ENCODE results near the gene GSTM3.

Gene GSTM3

GRCh38 chr1:109776911-109777310 is 36.1 kb upstream of the GSTM3 start (continued):
- no peak for TF ChIP-seq PRDM4 (tag by site-specific recombination; IDR thresholded peaks at IDR 0.05)
- no peak for TF ChIP-seq GLI2 (tag by site-specific recombination; IDR thresholded peaks at IDR 0.05; ENCODE audit: borderline replicate concordance, low read depth)
- TF ChIP-seq, protein P1, sequence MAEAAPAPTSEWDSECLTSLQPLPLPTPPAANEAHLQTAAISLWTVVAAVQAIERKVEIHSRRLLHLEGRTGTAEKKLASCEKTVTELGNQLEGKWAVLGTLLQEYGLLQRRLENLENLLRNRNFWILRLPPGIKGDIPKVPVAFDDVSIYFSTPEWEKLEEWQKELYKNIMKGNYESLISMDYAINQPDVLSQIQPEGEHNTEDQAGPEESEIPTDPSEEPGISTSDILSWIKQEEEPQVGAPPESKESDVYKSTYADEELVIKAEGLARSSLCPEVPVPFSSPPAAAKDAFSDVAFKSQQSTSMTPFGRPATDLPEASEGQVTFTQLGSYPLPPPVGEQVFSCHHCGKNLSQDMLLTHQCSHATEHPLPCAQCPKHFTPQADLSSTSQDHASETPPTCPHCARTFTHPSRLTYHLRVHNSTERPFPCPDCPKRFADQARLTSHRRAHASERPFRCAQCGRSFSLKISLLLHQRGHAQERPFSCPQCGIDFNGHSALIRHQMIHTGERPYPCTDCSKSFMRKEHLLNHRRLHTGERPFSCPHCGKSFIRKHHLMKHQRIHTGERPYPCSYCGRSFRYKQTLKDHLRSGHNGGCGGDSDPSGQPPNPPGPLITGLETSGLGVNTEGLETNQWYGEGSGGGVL (tag by site-specific recombination; IDR thresholded peaks at IDR 0.05): no peak
- no peak for TF ChIP-seq SCRT2 (tag by site-specific recombination; IDR thresholded peaks at IDR 0.05)
- TF ChIP-seq, protein P2, sequence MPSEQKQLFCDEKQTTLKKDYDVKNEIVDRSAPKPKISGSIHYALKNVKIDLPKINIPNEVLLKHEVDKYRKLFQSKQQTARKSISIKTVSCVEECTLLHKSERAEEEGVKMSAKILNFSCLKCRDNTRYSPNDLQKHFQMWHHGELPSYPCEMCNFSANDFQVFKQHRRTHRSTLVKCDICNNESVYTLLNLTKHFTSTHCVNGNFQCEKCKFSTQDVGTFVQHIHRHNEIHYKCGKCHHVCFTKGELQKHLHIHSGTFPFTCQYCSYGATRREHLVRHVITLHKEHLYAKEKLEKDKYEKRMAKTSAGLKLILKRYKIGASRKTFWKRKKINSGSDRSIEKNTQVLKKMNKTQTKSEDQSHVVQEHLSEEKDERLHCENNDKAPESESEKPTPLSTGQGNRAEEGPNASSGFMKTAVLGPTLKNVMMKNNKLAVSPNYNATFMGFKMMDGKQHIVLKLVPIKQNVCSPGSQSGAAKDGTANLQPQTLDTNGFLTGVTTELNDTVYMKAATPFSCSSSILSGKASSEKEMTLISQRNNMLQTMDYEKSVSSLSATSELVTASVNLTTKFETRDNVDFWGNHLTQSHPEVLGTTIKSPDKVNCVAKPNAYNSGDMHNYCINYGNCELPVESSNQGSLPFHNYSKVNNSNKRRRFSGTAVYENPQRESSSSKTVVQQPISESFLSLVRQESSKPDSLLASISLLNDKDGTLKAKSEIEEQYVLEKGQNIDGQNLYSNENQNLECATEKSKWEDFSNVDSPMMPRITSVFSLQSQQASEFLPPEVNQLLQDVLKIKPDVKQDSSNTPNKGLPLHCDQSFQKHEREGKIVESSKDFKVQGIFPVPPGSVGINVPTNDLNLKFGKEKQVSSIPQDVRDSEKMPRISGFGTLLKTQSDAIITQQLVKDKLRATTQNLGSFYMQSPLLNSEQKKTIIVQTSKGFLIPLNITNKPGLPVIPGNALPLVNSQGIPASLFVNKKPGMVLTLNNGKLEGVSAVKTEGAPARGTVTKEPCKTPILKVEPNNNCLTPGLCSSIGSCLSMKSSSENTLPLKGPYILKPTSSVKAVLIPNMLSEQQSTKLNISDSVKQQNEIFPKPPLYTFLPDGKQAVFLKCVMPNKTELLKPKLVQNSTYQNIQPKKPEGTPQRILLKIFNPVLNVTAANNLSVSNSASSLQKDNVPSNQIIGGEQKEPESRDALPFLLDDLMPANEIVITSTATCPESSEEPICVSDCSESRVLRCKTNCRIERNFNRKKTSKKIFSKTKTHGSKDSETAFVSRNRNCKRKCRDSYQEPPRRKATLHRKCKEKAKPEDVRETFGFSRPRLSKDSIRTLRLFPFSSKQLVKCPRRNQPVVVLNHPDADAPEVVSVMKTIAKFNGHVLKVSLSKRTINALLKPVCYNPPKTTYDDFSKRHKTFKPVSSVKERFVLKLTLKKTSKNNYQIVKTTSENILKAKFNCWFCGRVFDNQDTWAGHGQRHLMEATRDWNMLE (tag by site-specific recombination; conservative IDR thresholded peaks at IDR 0.05; ENCODE audit: low read depth): no peak
- no peak for TF ChIP-seq ZNF433 (tag by site-specific recombination; IDR thresholded peaks at IDR 0.05; ENCODE audit: low read depth)
- TF ChIP-seq REST (tag by site-specific recombination; IDR thresholded peaks at IDR 0.05): no peak
- TF ChIP-seq GFI1B (tag by site-specific recombination; IDR thresholded peaks at IDR 0.05): no peak
- TF ChIP-seq ZNF596 (tag by site-specific recombination; IDR thresholded peaks at IDR 0.05): no peak
- no peak for TF ChIP-seq ZSCAN16 (tag by site-specific recombination; IDR thresholded peaks at IDR 0.05)
- TF ChIP-seq OSR2 (tag by site-specific recombination; IDR thresholded peaks at IDR 0.05): no peak
- TF ChIP-seq ZFP41 (tag by site-specific recombination; IDR thresholded peaks at IDR 0.05; ENCODE audit: borderline replicate concordance): no peak
- TF ChIP-seq ZBTB20 (tag by site-specific recombination; IDR thresholded peaks at IDR 0.05): no peak
- TF ChIP-seq KLF17 (tag by site-specific recombination; IDR thresholded peaks at IDR 0.05): no peak
- no peak for TF ChIP-seq ZNF175 (tag by site-specific recombination; IDR thresholded peaks at IDR 0.05)
- TF ChIP-seq ZNF157 (tag by site-specific recombination; IDR thresholded peaks at IDR 0.05): no peak
- TF ChIP-seq WT1 (tag by site-specific recombination; IDR thresholded peaks at IDR 0.05): no peak
- no peak for TF ChIP-seq ZNF785 (tag by site-specific recombination; IDR thresholded peaks at IDR 0.05)
- TF ChIP-seq SALL2 (tag by site-specific recombination; IDR thresholded peaks at IDR 0.05; ENCODE audit: borderline replicate concordance): no peak
- no peak for TF ChIP-seq ZNF776 (tag by site-specific recombination; IDR thresholded peaks at IDR 0.05; ENCODE audit: borderline replicate concordance)
- TF ChIP-seq ZNF394 (tag by site-specific recombination; IDR thresholded peaks at IDR 0.05; ENCODE audit: borderline replicate concordance): 0 out of 2 replicates have a peak, but pooled peaks have one; percentile 10
- no peak for TF ChIP-seq ZNF214 (tag by site-specific recombination; IDR thresholded peaks at IDR 0.05; ENCODE audit: borderline replicate concordance)
- TF ChIP-seq, protein P3, sequence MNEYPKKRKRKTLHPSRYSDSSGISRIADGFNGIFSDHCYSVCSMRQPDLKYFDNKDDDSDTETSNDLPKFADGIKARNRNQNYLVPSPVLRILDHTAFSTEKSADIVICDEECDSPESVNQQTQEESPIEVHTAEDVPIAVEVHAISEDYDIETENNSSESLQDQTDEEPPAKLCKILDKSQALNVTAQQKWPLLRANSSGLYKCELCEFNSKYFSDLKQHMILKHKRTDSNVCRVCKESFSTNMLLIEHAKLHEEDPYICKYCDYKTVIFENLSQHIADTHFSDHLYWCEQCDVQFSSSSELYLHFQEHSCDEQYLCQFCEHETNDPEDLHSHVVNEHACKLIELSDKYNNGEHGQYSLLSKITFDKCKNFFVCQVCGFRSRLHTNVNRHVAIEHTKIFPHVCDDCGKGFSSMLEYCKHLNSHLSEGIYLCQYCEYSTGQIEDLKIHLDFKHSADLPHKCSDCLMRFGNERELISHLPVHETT (tag by site-specific recombination; IDR thresholded peaks at IDR 0.05): no peak
- no peak for TF ChIP-seq ZNF677 (tag by site-specific recombination; IDR thresholded peaks at IDR 0.05)
- no peak for TF ChIP-seq ZNF549 (tag by site-specific recombination; IDR thresholded peaks at IDR 0.05)

Measured in HEK293 (cell line).